Activated T-helper 1 cell treated with anti-CD3 and anti-CD28 coated beads, Interleukin-12 subunit alpha, Interleukin-12 subunit beta, Interleukin-2, Interleukin-4 antibody, amounts not matched to agents 30 ng/mL and 10 ng/mL and 1 ng/mL, durations not matched to agents 14 hours and 24 hours and 36 hours (primary cell): ENCODE measurements around the gene KL. TPM values are rescaled to one million over a fixed set of nuclear protein-coding genes. Genes with fewer than 3 reads are reported as not detected.

Source experiments
- DNase-seq: peaks from one replicate; pipeline ENCODE4 v3.0.0; 2021; ENCODE audit warnings: low spot score
- H3K27ac Mint-ChIP-seq: one replicate; pipeline ENCODE4 v1.8.0; 2021; ENCODE audit warnings: mild to moderate bottlenecking, mixed read lengths
- H3K27me3 Mint-ChIP-seq: one replicate; pipeline ENCODE4 v1.8.0; 2022; ENCODE audit warnings: mild to moderate bottlenecking, moderate library complexity, mixed read lengths; ENCODE audit not compliant: insufficient read depth
- H3K36me3 Mint-ChIP-seq: one replicate; pipeline ENCODE4 v1.8.0; 2021; ENCODE audit warnings: low read depth, mixed read lengths
- H3K4me1 Mint-ChIP-seq: one replicate; pipeline ENCODE4 v1.8.0; 2021; ENCODE audit warnings: low read depth, mixed read lengths
- H3K4me3 Mint-ChIP-seq: one replicate; pipeline ENCODE4 v1.8.0; 2021; ENCODE audit warnings: mild to moderate bottlenecking, moderate library complexity, mixed read lengths
- H3K9me3 Mint-ChIP-seq: one replicate; pipeline ENCODE4 v1.8.0; 2021; ENCODE audit warnings: mixed read lengths
- intact Hi-C: fragments of 100-400 bp; cut with micrococcal nuclease; formaldehyde crosslinking; loops from one replicate; pipeline ENCODE4 v1.15.1; 2024
- total RNA-seq: library from RNA; stranded (reverse); gene quantifications from 2 replicates; pipeline ENCODE4 v1.2.3, GENCODE V29; 2022

Gene KL
- total RNA-seq, 1 donor from 2014 or later = 0.49 TPM

DNA sequence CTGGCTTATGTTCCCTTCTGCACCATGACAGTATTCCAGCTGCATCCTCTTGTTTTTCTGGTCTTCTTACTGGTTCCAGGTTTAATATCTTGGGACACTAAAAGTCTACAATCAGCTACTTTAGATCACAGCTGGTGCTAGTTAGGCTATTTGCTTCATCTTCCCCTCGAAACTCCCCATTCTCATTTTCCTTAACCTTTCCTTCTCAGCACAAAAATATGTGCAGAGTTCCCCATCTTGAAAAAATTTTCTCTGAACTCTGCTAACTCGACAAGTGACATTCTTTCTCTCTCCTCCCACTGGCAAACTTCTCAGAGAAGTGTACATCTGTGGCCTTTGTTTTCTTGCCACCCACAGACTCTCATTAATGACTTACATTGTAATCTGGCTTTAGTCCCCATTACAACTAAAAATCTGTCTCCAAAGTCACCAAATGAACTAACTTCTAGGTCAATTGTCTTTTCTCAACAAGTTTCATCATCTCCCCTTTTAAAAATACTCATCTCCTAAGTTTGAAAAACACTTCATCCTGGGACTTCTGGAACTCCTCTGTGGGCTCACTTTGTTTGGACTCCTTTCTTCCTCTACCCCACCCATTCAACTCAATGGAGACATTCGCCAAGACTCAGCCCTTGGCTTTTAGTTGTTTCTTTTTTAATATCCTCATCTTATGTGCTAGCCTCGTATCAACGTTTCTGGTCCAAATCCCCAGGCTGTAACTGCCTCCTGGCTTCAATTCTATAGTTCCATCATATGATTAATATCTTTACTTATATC lies 7.1 kb upstream of the KL start:
- peaks cover 5% of the 10 kb centered on the region for H3K36me3 Mint-ChIP-seq
- H3K27ac Mint-ChIP-seq = no peak overlapping the region
- H3K27me3 Mint-ChIP-seq = peaks cover 10% of the 10 kb centered on the region
- peaks cover 21% of the 10 kb centered on the region for H3K9me3 Mint-ChIP-seq
- intact Hi-C loops = no loop called here
- DNase-seq = no peak
- H3K4me1 Mint-ChIP-seq = peaks cover 7% of the 10 kb centered on the region
- no peak overlapping the region for H3K4me3 Mint-ChIP-seq

DNA sequence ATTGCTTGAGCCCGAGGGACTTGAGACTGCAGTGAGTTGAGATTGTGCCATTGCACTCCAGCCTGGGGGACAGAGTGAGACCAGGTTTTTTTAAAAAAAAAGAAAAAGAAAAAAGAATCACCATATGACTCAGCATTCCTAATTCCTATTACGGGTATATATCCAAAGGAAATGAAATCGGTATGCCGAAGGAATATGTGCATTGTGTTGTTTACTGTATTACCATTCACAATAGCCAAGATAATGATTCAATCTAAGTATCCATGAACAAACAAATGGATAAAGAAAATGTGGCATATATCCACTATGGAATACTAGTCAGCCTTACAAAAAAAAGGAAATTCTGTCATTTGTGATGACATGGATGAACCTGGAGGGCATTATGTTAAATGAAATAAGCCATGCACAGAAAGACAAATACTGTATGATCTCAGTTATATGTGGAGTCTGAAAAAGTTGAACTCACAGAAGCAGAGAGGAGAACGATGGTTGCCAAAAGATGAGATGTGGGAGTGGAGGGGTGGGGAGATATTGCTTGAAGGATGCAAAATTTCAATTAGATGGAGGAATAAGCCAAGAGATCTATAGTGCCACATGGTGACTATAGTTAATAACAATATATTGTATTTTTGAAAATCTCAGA lies 4.3 kb upstream of the KL start:
- intact Hi-C loops = loop anchor here (10.0 kb wide), 2 partner anchors 217 to 357 kb away; no protein-coding TSS in a partner anchor
- DNase-seq = no peak
- H3K36me3 Mint-ChIP-seq = peaks cover 8% of the 10 kb centered on the region
- H3K27ac Mint-ChIP-seq = no peak overlapping the region
- H3K27me3 Mint-ChIP-seq = peaks cover 25% of the 10 kb centered on the region
- H3K4me1 Mint-ChIP-seq = peaks cover 13% of the 10 kb centered on the region
- peaks cover 21% of the 10 kb centered on the region for H3K9me3 Mint-ChIP-seq
- H3K4me3 Mint-ChIP-seq = no peak overlapping the region

DNA sequence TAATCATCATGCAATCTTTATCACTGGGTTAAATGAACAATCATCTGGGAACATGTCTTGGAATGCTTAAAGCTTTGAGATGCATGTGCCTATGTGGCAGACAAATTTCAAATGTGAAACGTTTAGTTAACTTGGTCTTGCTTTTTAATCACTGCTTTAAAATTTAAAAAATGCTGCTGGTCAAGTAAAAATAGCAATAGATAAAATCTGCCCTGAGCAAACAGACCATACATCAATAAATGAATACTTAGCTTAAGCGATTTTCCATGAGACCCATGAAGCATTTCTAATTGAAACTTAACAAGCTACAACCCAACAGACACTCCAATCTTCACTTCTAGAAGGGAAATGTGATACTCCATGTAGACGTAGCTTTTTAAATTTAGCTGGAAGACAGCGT lies 1.9 kb upstream of the KL start:
- no peak overlapping the region for H3K27ac Mint-ChIP-seq
- no peak for DNase-seq
- H3K4me3 Mint-ChIP-seq = peak overlapping the region; percentile 15
- H3K36me3 Mint-ChIP-seq = peaks cover 2% of the 10 kb centered on the region
- intact Hi-C loops = loop anchor here (10.0 kb wide), 2 partner anchors 219 to 359 kb away; no protein-coding TSS in a partner anchor
- H3K4me1 Mint-ChIP-seq = peaks cover 21% of the 10 kb centered on the region
- peaks cover 41% of the 10 kb centered on the region for H3K27me3 Mint-ChIP-seq
- H3K9me3 Mint-ChIP-seq = peaks cover 3% of the 10 kb centered on the region

DNA sequence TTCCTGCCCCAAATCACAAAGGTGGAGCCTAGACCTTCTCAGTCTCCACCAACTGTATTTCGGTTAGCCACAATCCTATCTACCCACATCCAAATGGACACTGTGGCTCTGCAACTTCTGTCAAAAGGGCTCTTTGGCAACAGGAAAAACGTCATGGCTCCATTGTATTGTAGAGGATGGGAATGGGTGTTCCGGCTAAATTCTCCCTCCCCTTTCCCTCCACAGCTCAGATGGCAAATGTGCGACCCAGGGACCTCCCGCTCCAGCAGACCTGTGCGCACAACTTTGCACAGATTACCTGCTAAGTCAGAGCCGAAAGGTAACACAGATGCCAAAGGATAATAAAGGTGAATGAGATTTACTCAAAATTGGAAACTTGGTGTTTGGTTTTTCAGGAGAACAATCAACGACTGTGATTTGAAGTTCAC lies 968 bp upstream of the KL start:
- H3K27me3 Mint-ChIP-seq = peaks cover 45% of the 10 kb centered on the region
- H3K27ac Mint-ChIP-seq = peak overlapping the region; percentile 62
- H3K4me3 Mint-ChIP-seq = peak overlapping the region; percentile 75
- H3K36me3 Mint-ChIP-seq = peaks cover 2% of the 10 kb centered on the region
- H3K4me1 Mint-ChIP-seq = peaks cover 21% of the 10 kb centered on the region
- no peak for DNase-seq
- intact Hi-C loops = loop anchor here (5.0 to 10.0 kb wide), 3 partner anchors 72 to 360 kb away; no protein-coding TSS in a partner anchor
- H3K9me3 Mint-ChIP-seq = no peaks in the 10 kb centered on the region

DNA sequence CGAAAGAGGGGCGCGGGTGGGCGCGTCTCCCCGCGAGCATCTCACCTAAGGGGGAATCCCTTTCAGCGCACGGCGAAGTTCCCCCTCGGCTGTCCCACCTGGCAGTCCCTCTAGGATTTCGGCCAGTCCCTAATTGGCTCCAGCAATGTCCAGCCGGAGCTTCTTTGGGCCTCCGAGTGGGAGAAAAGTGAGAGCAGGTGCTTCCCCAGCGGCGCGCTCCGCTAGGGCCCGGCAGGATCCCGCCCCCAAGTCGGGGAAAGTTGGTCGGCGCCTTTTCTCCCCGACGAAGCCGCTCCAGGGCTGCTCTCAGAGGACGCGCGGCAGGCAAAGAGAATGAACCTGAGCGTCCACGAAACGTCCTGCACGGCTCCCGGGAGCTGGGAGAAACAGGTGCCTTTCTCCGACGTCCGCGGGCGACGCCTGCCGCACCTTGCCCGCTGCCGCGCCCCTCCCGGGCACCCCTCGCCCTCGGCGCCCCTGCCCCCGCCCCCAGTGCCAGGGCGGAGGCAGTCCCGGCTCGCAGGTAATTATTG lies 366 bp upstream of the KL start:
- H3K4me1 Mint-ChIP-seq = peaks cover 21% of the 10 kb centered on the region
- H3K36me3 Mint-ChIP-seq = peaks cover 2% of the 10 kb centered on the region
- H3K9me3 Mint-ChIP-seq = no peaks in the 10 kb centered on the region
- no peak overlapping the region for H3K27ac Mint-ChIP-seq
- peak overlapping the region; percentile 75 for H3K4me3 Mint-ChIP-seq
- intact Hi-C loops = loop anchor here (2.0 to 10.0 kb wide), 6 partner anchors 17 to 361 kb away; no protein-coding TSS in a partner anchor
- no peak for DNase-seq
- peaks cover 51% of the 10 kb centered on the region for H3K27me3 Mint-ChIP-seq

DNA sequence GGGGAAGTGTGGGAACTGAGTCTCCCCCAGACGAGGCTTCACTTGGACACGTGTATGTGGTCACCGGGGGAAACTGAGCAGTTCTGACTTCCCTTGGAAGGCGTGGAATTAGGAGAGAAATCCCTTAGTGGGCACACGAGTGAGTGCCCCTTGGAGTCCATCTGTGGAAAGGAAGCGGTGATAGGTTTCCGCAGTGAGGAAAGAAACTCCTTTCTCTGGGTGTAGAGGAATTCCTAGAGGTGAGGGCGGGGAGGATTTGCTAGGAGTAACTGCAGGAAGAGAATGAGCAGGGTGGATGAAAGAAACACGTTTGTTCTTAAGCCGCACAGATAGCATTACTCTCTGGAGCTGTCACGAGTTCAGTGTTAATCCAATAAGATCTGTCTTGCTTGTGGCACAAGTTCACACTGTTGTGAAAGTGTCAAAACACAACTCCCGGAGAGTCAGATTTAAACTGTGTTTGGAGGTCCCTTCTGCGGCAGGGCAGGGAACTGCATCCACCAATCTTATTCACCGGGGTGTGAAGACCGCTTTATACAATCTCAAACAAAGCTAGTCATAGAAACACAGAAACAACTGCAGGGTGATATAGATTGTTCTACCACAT lies 1.2 kb downstream of the KL start:
- peak; percentile 29 for DNase-seq
- peaks cover 2% of the 10 kb centered on the region for H3K36me3 Mint-ChIP-seq
- peak overlapping the region; percentile 78 for H3K4me3 Mint-ChIP-seq
- intact Hi-C loops = loop anchor here (1.0 to 10.0 kb wide), 10 partner anchors 15 to 525 kb away; partner anchors contain the start of gene PDS5B
- peak overlapping the region; percentile 41 for H3K27ac Mint-ChIP-seq
- peaks cover 21% of the 10 kb centered on the region for H3K4me1 Mint-ChIP-seq
- no peaks in the 10 kb centered on the region for H3K9me3 Mint-ChIP-seq
- H3K27me3 Mint-ChIP-seq = peaks cover 56% of the 10 kb centered on the region

DNA sequence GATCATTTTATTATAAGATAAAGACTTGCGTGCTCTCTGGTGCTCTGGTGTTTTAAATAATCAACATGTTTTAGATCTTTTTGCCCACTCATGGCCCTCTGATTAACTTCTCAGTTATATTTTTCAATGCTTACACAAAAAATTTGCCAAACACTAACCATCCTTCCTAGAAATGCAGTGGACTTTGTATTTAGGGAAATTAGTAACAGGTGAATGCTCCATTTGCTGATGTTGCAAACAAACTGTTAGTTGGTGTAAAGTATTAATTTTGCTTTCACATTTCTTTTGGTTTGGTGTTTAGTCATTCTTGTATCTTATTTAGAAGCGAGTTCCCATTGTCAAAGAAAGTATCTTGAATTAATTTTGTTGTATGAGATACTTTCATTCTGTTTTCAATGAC lies 2.7 kb downstream of the KL start:
- Mint-ChIP-seq H3K9me3 (no peaks in the 10 kb centered on the region), H3K27ac (no peak overlapping the region), H3K4me1 (peaks cover 21% of the 10 kb centered on the region), H3K36me3 (peaks cover 2% of the 10 kb centered on the region), H3K4me3 (no peak overlapping the region), H3K27me3 (peaks cover 49% of the 10 kb centered on the region)
- intact Hi-C loops = loop anchor here (2.0 to 10.0 kb wide), 4 partner anchors 68 to 706 kb away; no protein-coding TSS in a partner anchor
- DNase-seq = no peak

DNA sequence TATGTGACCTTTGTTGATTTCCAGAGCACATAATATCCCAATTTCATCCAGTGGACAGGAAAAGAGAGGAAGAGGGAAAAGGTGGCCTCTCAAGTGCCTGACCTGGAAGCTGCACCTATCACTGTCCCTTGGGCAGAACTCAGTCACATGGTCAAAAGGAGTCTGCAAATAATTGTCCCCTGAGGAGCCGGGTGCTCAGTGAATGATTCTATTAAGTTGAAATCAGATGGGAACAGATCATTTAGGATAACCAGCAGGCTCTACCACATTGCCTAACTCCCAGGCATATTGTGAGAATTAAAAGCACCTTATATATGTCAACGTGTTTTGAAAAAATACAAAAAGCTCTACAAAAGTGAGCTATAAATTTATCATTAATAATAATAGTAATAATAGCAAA lies 6.8 kb downstream of the KL start:
- DNase-seq = no peak
- H3K27ac Mint-ChIP-seq = no peak overlapping the region
- peaks cover 32% of the 10 kb centered on the region for H3K27me3 Mint-ChIP-seq
- H3K4me1 Mint-ChIP-seq = no peaks in the 10 kb centered on the region
- no peak overlapping the region for H3K4me3 Mint-ChIP-seq
- H3K36me3 Mint-ChIP-seq = no peaks in the 10 kb centered on the region
- intact Hi-C loops = no loop called here
- no peaks in the 10 kb centered on the region for H3K9me3 Mint-ChIP-seq

DNA sequence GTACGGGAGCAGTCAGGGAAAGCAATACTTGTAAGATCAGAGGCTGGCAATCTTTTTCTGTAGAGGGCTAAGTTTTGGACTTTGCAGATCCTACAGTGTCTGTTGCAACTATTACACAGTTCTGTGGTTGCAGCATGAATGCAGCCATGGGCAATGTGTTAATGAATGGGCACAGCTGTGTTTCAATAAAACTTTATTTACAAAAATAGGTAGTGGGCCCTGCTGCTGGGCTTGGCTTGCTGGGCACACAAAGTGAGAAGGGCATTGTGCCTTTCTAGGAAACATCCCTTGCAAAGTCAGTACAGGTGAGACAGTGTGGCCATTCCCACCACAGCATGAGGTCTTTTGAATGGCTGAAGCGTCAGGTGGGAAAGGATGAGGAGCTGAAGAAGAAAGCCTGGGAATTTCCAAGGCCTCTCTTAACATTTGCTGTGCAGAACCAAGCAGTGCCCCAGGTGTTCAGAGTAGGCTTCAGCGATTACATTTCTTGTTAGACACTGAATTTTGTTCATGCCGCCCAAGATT lies 9.1 kb downstream of the KL start:
- Mint-ChIP-seq H3K27ac (no peak overlapping the region), H3K27me3 (peaks cover 19% of the 10 kb centered on the region), H3K4me3 (no peak overlapping the region), H3K36me3 (no peaks in the 10 kb centered on the region), H3K9me3 (no peaks in the 10 kb centered on the region), H3K4me1 (no peaks in the 10 kb centered on the region)
- intact Hi-C loops = no loop called here
- no peak for DNase-seq

DNA sequence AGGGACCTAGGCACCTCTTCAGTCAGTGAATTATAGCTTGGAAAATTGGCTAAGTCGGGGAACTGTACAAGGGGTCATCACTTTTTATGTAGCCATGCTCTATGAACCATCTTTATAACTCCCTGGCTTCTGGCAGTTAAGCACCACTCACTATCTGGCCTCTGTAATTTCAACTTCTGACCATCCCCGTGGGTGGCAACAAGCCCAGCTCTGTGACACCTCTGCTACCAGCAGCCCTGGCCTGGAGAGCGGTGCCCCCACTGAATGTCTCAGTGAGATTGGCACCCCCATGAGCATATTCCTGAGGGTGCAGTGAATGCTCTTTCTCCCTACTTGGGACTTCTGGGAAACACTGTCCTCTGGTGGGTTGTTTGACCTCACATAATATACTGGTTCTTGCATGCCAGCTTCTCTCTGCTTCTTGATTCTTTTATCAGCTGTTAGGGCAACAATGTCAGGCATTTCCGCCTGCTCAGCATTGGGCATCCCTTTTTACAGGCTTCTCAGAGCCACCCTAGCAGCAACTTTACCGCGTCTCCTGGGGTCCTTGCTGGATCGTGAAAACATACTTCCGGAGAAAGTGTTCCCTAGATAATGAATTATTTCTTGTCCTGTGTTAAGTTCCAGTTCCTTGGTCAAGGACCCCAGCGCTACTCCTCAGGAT lies 10.4 kb downstream of the KL start:
- Mint-ChIP-seq H3K27ac (no peak overlapping the region), H3K9me3 (no peaks in the 10 kb centered on the region), H3K27me3 (peaks cover 5% of the 10 kb centered on the region), H3K4me1 (no peaks in the 10 kb centered on the region), H3K4me3 (no peak overlapping the region), H3K36me3 (no peaks in the 10 kb centered on the region)
- intact Hi-C loops = no loop called here
- no peak for DNase-seq

DNA sequence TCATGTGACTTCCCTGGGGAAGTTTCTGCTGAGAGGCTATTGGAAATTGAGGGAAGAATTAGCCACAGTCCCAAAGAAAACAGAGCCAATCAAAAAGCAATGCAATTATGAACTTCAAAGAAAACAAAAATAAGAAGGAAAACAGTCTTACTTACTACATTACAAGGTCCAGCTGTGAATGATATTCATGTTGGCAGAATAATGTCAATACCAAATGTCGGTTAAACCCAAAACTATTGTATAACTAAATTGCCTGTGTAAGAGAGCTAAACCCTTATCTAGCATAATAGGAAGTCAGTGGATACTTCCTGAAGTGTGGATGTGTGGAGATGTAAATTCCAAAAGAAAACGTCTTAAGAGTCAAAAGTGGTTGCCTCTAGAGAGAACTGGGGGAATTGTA lies 12.4 kb downstream of the KL start:
- H3K9me3 Mint-ChIP-seq = no peaks in the 10 kb centered on the region
- no peak overlapping the region for H3K27ac Mint-ChIP-seq
- intact Hi-C loops = no loop called here
- peaks cover 12% of the 10 kb centered on the region for H3K4me1 Mint-ChIP-seq
- peaks cover 2% of the 10 kb centered on the region for H3K36me3 Mint-ChIP-seq
- no peak for DNase-seq
- no peak overlapping the region for H3K4me3 Mint-ChIP-seq
- peaks cover 7% of the 10 kb centered on the region for H3K27me3 Mint-ChIP-seq

DNA sequence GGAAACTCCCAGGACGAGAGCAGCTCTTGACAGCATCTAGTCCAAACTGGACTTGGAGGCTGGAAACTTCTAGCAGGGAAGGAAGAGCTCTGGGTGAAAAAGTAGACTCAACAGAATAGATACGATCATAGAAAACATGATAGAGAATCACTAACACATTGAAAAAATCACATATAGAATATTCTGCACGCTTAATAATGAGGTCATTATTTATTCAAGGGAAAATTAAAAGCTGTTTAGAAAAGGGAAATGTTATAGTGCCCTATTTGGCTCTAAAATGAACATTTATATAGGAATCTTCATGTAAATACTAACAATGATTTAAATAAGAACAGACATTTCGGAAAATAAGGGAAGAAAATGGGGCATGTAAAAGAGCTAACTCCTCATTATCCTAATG lies 15.1 kb downstream of the KL start:
- Mint-ChIP-seq H3K36me3 (peaks cover 2% of the 10 kb centered on the region), H3K4me1 (peaks cover 13% of the 10 kb centered on the region), H3K27me3 (peaks cover 7% of the 10 kb centered on the region), H3K27ac (no peak overlapping the region), H3K9me3 (no peaks in the 10 kb centered on the region), H3K4me3 (no peak overlapping the region)
- no peak for DNase-seq
- intact Hi-C loops = loop anchor here (5.0 kb wide), 1 partner anchor 511 kb away; no protein-coding TSS in a partner anchor
